Ascending aorta (tissue), 2 donors: ENCODE results near the gene UBALD2. TPM values are rescaled to one million over a fixed set of nuclear protein-coding genes. Genes with fewer than 3 reads are reported as not detected.
"Not testable (repeated sequence)": the region's sequence is repeated elsewhere in the genome, so short reads cannot be mapped to it uniquely, and the experiment has no call there.

Experiments used
- DNase-seq, 2 donors: peaks; one replicate each; pipeline ENCODE4 v3.0.0-alpha.2; 2019; ENCODE audit warnings: low spot score in 2 of 2
- H3K27ac ChIP-seq, 2 donors: fragments of 200-600 bp; sonication (generic); one replicate each; pipeline ENCODE4 v1.5.1; 2016 to 2017; ENCODE audit warnings: mild to moderate bottlenecking in 1 of 2
- H3K27me3 ChIP-seq: fragments of 200-600 bp; sonication (generic); one replicate; pipeline ENCODE4 v1.5.1; 2017
- H3K36me3 ChIP-seq, 2 donors: fragments of 200-600 bp; sonication (generic); one replicate each; pipeline ENCODE4 v1.5.1; 2016
- H3K4me1 ChIP-seq, 2 donors: fragments of 200-600 bp; sonication (generic); one replicate each; pipeline ENCODE4 v1.5.1; 2016 to 2017; ENCODE audit warnings: mild to moderate bottlenecking in 1 of 2
- H3K4me3 ChIP-seq, 2 donors: fragments of 200-600 bp; sonication (generic); one replicate each; pipeline ENCODE4 v1.5.1; 2016 to 2017; ENCODE audit warnings: mild to moderate bottlenecking in 1 of 2
- H3K9me3 ChIP-seq, 2 donors: fragments of 200-600 bp; sonication (generic); one replicate each; pipeline ENCODE4 v1.5.1; 2016
- intact Hi-C: fragments of 100-400 bp; cut with DNase I; formaldehyde crosslinking; loops from one replicate; pipeline ENCODE4 v1.15.1; 2023
- total RNA-seq: library from RNA; depleted of rRNA; stranded (reverse); fragments of >200 nt; gene quantifications from one replicate; pipeline ENCODE4 v1.1.0, GENCODE V29; 2016
- TF ChIP-seq, protein P1 (sequence below), 3 experiments: fragments of 200-600 bp in 2 of 3; fragments of 450-650 bp in 1 of 3; sonication (generic) in 2 of 3; IDR thresholded peaks; one replicate each; pipeline ENCODE4 v1.5.1; 2016 to 2019; ENCODE audit warnings: antibody characterized with exemption in 3 of 3, mild to moderate bottlenecking in 1 of 3, moderate library complexity in 1 of 3

UBALD2 gene
- total RNA-seq = 15.9 TPM

DNA sequence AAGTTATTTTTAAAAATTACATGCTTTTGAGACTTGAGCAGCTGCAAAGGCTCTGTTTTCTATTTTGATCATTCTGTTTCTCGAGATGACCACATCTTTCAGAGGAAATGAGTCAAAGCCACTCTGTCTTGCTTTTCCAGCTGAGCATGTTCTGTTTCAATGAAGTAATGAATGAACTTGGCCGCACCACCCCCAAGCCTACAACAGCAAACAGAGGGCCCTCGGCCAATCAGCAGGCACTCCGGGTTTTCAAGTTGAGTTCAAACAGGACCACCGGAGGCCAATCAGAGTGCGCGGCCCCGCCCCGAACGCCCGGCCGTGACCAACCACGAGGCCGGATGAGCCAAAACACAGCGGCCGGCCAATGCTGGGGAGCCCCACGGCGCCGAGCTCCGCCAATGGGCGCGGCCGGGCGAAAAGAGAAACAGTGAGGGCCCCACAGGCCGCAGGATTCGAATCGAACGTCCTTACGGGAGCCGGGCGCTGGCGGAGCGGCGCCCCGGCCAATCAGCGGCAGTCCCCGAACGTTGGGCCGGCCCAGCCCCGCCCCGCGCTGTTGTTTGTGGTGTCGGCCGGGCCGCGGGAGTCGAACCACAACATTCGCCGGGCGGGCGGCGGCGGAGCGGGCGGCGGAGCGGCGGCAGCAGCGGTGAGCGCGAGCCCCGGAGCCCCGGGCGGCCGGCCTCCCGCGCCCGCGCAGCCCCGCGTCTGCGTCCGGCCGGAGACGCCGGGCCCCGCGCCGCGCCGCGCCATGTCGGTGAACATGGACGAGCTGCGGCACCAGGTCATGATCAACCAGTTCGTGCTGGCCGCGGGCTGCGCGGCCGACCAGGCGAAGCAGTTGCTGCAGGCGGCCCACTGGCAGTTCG lies at the start of gene UBALD2:
UBALD2 (plus strand) TSS at position 594 of the 869 bp plus-strand sequence; CDS start at position 752, 158 bp downstream.
- TF ChIP-seq, protein P1, sequence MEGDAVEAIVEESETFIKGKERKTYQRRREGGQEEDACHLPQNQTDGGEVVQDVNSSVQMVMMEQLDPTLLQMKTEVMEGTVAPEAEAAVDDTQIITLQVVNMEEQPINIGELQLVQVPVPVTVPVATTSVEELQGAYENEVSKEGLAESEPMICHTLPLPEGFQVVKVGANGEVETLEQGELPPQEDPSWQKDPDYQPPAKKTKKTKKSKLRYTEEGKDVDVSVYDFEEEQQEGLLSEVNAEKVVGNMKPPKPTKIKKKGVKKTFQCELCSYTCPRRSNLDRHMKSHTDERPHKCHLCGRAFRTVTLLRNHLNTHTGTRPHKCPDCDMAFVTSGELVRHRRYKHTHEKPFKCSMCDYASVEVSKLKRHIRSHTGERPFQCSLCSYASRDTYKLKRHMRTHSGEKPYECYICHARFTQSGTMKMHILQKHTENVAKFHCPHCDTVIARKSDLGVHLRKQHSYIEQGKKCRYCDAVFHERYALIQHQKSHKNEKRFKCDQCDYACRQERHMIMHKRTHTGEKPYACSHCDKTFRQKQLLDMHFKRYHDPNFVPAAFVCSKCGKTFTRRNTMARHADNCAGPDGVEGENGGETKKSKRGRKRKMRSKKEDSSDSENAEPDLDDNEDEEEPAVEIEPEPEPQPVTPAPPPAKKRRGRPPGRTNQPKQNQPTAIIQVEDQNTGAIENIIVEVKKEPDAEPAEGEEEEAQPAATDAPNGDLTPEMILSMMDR (IDR thresholded peaks at IDR 0.05) = no peak
- peak within 1 kb of the TSS; percentile 74 to 95 for H3K4me3 ChIP-seq
- peak within 1 kb of the TSS; percentile 89 to 90 for H3K27ac ChIP-seq
- DNase-seq = peak; percentile 99 to 100
- H3K4me1 ChIP-seq = peaks cover 0 to 26% of the 10 kb centered on the region in 2 donors
- no peaks in the 10 kb centered on the region for H3K9me3 ChIP-seq
- intact Hi-C loops = loop anchor here (2.0 to 10.0 kb wide), 3 partner anchors 24 to 1230 kb away; partner anchors contain the start of genes ACOX1, RNF157 and TEN1
- no peaks in the 10 kb centered on the region for H3K27me3 ChIP-seq
- peaks cover 2 to 8% of the 10 kb centered on the region in 2 donors for H3K36me3 ChIP-seq

DNA sequence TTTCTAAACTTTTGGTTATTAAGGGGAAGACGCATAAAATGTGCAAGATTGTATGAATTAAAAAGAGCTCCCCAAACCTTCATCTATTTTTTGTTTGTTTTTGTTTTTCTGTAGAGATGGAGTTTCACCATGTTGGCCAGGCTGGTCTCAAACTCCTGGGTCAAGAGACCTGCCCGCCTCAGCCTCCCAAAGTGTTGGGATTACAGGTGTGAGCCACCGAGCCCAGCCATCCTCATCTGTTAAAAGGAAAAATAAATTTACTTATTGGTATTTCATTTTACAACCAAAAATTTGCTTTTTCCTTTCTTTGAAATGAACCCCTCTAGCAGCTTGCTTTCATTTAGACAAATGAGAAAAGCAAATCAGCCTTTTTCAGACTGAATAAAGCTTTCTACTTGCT lies 48.1 kb upstream of the UBALD2 start:
- Histone ChIP-seq H3K9me3 (no peaks in the 10 kb centered on the region), H3K27me3 (no peaks in the 10 kb centered on the region), H3K4me3 (no peak overlapping the region), H3K27ac (no peak overlapping the region), H3K36me3 (no peaks in the 10 kb centered on the region), H3K4me1 (no peaks in the 10 kb centered on the region)
- TF ChIP-seq, protein P1 (IDR thresholded peaks at IDR 0.05) = no peak
- intact Hi-C loops = no loop called here
- no peak for DNase-seq

DNA sequence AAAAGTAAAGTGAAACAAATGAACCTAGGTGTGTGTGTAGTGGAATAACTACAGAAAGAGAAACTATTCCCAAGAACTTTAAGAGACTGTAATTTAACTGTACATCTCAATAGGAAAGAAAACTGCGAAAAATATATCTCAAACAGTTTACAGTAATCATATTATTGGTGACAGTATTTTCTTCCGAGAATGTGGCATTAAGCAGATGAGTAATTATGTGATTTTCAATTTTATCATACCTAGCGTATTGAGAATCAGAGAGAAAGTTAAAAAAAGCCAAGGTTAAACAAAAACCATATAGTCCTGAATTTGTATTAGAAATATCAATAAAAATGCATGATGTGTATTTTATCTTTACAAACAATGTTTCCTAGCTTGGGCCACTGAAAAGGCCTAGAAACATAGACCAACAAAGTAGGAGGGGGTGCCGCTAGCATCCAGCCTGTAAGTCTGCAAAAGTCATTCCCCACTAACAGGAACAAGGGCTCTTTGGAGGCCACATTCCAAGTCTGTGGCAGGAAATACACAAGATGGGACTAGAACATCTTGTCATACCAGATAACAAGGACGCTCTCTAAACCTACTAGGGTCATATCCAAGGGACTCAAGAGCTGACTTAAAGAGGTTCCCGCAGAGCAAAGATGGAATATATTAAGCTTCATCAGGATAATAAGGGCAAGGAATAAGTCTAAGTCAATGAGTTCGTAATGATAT lies 45.3 kb upstream of the UBALD2 start:
- intact Hi-C loops = no loop called here
- H3K27me3 ChIP-seq = no peaks in the 10 kb centered on the region

DNA sequence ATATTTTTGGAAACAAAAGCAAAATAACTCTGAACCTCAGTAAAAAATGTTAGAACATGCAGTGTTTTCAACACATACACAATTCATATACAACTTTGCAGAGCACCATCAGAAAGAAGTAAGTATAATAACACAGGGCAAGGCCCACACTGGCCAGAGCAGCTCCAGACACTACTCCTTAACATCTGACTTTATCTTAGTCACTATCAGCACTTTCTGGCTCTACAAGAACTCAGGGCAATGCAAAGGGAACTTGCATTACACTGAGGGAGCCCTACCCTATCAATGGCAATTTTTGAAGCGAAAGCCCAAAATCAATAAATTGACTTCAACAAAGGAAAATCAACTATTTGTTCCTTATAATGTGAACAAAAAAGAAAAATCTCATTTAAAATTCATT lies 41.3 kb upstream of the UBALD2 start:
- H3K27me3 ChIP-seq = no peaks in the 10 kb centered on the region
- no peak overlapping the region for H3K4me3 ChIP-seq
- DNase-seq = no peak

More for the DNA sequence above, 45.3 kb upstream of the UBALD2 start:
- TF ChIP-seq, protein P1 (IDR thresholded peaks at IDR 0.05) = no peak
- Histone ChIP-seq H3K4me1 (no peaks in the 10 kb centered on the region), H3K4me3 (no peak overlapping the region), H3K27ac (no peak overlapping the region), H3K9me3 (no peaks in the 10 kb centered on the region), H3K36me3 (no peaks in the 10 kb centered on the region)
- DNase-seq = no peak

DNA sequence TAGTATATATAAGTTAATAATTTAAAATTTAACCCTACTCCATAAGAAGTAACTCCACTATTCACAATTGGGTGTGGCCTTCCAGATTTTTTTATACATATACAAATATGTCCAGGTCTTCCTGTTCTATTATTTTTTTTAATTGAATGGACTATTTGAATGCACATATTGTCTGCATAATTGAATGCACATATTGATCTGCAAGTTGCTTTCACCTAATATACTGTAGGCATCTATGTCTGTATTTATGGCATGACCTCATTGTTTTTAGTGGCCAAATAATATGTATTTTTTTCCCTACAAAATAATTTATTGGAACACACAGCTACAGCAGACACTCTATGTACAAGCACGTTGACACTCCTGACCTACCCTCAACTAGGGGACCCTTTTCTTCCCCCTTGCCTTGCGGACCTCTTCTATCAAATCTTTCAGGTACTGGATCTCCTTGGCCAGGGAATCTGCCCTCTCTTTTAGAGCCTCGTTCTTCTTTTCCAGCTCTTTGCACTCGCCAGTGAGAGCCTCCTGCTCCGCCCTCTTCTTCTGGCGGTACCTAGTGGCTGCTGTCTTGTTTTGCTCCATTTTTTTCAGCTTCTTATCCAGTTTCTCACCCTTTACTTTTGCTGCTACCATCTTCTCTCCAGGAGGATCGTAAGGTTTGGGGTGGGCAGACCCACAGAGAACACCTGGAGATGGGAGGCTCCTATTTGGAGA lies 39.6 kb upstream of the UBALD2 start:
- DNase-seq, intact Hi-C loops: not testable (repeated sequence)

More for the DNA sequence above, 41.3 kb upstream of the UBALD2 start:
- TF ChIP-seq, protein P1 (IDR thresholded peaks at IDR 0.05) = no peak
- Histone ChIP-seq H3K4me1 (no peaks in the 10 kb centered on the region), H3K27ac (no peak overlapping the region), H3K36me3 (no peaks in the 10 kb centered on the region), H3K9me3 (no peaks in the 10 kb centered on the region)
- intact Hi-C loops = no loop called here

DNA sequence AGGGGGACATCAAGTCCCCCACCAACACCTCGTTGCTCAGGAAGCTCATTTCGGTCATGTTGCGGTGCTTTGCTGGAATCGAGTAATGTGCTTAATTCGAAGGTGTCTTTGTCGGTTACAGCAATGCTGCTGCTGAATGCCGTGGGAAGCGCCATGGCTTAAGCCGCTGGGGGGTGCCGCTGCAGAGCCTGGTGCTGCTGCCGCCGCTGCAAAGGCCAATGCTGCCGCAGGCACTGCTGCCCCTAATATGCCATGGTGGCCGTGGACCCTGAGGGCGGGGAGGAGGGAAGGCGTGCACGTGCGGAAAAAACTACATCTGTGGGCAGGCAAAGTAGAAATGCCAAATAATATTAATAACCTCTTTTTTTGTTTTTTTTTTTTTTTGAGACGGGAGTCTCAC lies 38.4 kb upstream of the UBALD2 start:
- H3K4me1 ChIP-seq, H3K36me3 ChIP-seq, H3K27me3 ChIP-seq, H3K27ac ChIP-seq, H3K9me3 ChIP-seq, intact Hi-C loops, DNase-seq, H3K4me3 ChIP-seq: not testable (repeated sequence)

More for the DNA sequence above, 39.6 kb upstream of the UBALD2 start:
- not testable (repeated sequence) for H3K27ac ChIP-seq, H3K36me3 ChIP-seq, H3K27me3 ChIP-seq, H3K4me1 ChIP-seq, H3K9me3 ChIP-seq, H3K4me3 ChIP-seq
